DOHH2 (cell line): ENCODE results near the gene CDK13.

Experiments
- CTCF ChIP-seq: fragments of 200-600 bp; sonication (generic); IDR thresholded peaks from one replicate; pipeline ENCODE4 v1.5.1; 2014; ENCODE audit warnings: antibody characterized with exemption, mild to moderate bottlenecking, low read depth, low read length; ENCODE audit not compliant: poor library complexity, severe bottlenecking
- EZH2phosphoT487 ChIP-seq: fragments of 200-600 bp; sonication (generic); IDR thresholded peaks from 2 replicates; pipeline ENCODE4 v1.6.1; 2017; ENCODE audit warnings: borderline replicate concordance, mild to moderate bottlenecking, antibody characterized with exemption, low read length, moderate library complexity, mixed read lengths

- TF ChIP-seq CTCF (no peak), EZH2phosphoT487 (no peak)
These were observed 23.9 kb upstream of the CDK13 start for GRCh38 chr7:39926111-39926510.
